NCI-H1417 treated with DMSO at 0.1 percent for 48 hours (cell line): ENCODE results near the gene RNF125.

Experiments used
- DNase-seq: peaks from one replicate; lab custom pipeline; 2025; lab: John Stamatoyannopoulos, UW

RNF125 gene

GRCh38 chr18:32091325-32091723 lies 72.7 kb downstream of the RNF125 start:
- DNase-seq = no peak

- peak; percentile 24 for DNase-seq
Observed at GRCh38 chr18:32091724-32092421, 73.2 kb downstream of the RNF125 start, which contains the start of gene RNF138. TSS of gene RNF138 (plus strand) at chr18:32091874. CDS start at chr18:32092777, 903 bp downstream.

- DNase-seq = peak; percentile 96
Observed at GRCh38 chr18:32092422-32093101, 73.9 kb downstream of the RNF125 start.

- peak; percentile 12 for DNase-seq
Observed at GRCh38 chr18:32093102-32093511, 74.5 kb downstream of the RNF125 start.

GRCh38 chr18:32093523-32093922 lies 74.9 kb downstream of the RNF125 start:
- no peak for DNase-seq

- DNase-seq = no peak
Observed at GRCh38 chr18:32095192-32095899, 76.7 kb downstream of the RNF125 start.

GRCh38 chr18:32095900-32096229 lies 77.2 kb downstream of the RNF125 start:
- no peak for DNase-seq

GRCh38 chr18:32096946-32097345 lies 78.3 kb downstream of the RNF125 start:
- no peak for DNase-seq

- no peak for DNase-seq
Observed at GRCh38 chr18:32104516-32104915, 85.9 kb downstream of the RNF125 start.

- DNase-seq = no peak
Observed at GRCh38 chr18:32110005-32110404, 91.4 kb downstream of the RNF125 start.

GRCh38 chr18:32111706-32112105 lies 93.1 kb downstream of the RNF125 start:
- DNase-seq = no peak

GRCh38 chr18:32112826-32113225 lies 94.2 kb downstream of the RNF125 start:
- no peak for DNase-seq

GRCh38 chr18:32114293-32114942 lies 95.8 kb downstream of the RNF125 start:
- no peak for DNase-seq

- DNase-seq = no peak
Observed at GRCh38 chr18:32122039-32122438, 103.4 kb downstream of the RNF125 start.
